Astrocyte (in vitro differentiated cells and primary cell): ENCODE results near the gene RC3H1. TPM values are rescaled to one million over a fixed set of nuclear protein-coding genes. Genes with fewer than 3 reads are reported as not detected.
"Not testable (repeated sequence)": the region's sequence is repeated elsewhere in the genome, so short reads cannot be mapped to it uniquely, and the experiment has no call there.

Source experiments
- DNase-seq: peaks from one replicate; pipeline ENCODE4 v3.0.0-alpha.2; 2010; ENCODE audit warnings: low read depth
- FAIRE-seq: peaks from 2 replicates; lab custom pipeline; 2011; peaks lifted over from hg19 to GRCh38; lab: Jason Lieb, UNC
- H2AFZ ChIP-seq: 2 replicates; pipeline ENCODE4 v1.6.0; 2012; ENCODE audit warnings: low read depth, low read length, inconsistent platforms
- H3K27ac ChIP-seq: 2 replicates; pipeline ENCODE4 v1.5.1; 2011; ENCODE audit warnings: low read depth, low read length, inconsistent platforms
- H3K27me3 ChIP-seq: 2 replicates; pipeline ENCODE4 v1.6.0; 2011; ENCODE audit warnings: low read length, inconsistent platforms; ENCODE audit not compliant: insufficient read depth
- H3K36me3 ChIP-seq: 2 replicates; pipeline ENCODE4 v1.5.1; 2011; ENCODE audit warnings: low read length, inconsistent platforms; ENCODE audit not compliant: insufficient read depth
- H3K4me1 ChIP-seq: 2 replicates; pipeline ENCODE4 v1.5.1; 2011; ENCODE audit warnings: low read length, inconsistent platforms; ENCODE audit not compliant: insufficient read depth
- H3K4me2 ChIP-seq: 2 replicates; pipeline ENCODE4 v1.6.0; 2012; ENCODE audit warnings: low read length, inconsistent platforms
- H3K4me3 ChIP-seq: 2 replicates; pipeline ENCODE4 v1.5.1; 2011; ENCODE audit warnings: low read depth, mild to moderate bottlenecking, low read length, inconsistent platforms; ENCODE audit not compliant: insufficient read depth
- H3K79me2 ChIP-seq: 2 replicates; pipeline ENCODE4 v1.6.0; 2012; ENCODE audit warnings: mild to moderate bottlenecking, low read length, inconsistent platforms; ENCODE audit not compliant: insufficient read depth
- H3K9ac ChIP-seq: 2 replicates; pipeline ENCODE4 v1.6.0; 2012; ENCODE audit warnings: mild to moderate bottlenecking, low read length, inconsistent platforms
- H3K9me3 ChIP-seq: 2 replicates; pipeline ENCODE4 v1.5.1; 2012; ENCODE audit warnings: low read depth, mild to moderate bottlenecking, low read length, inconsistent platforms; ENCODE audit not compliant: insufficient read depth
- H4K20me1 ChIP-seq: 2 replicates; pipeline ENCODE4 v1.6.0; 2012; ENCODE audit warnings: low read length, inconsistent platforms; ENCODE audit not compliant: insufficient read depth
- H3K27ac Mint-ChIP-seq: one replicate; pipeline ENCODE4 v1.8.0; 2021; ENCODE audit warnings: mild to moderate bottlenecking, mixed read lengths; ENCODE audit not compliant: unreplicated experiment
- H3K27me3 Mint-ChIP-seq: one replicate; pipeline ENCODE4 v1.8.0; 2021; ENCODE audit warnings: low read depth, mixed read lengths; ENCODE audit not compliant: unreplicated experiment
- H3K36me3 Mint-ChIP-seq: one replicate; pipeline ENCODE4 v1.8.0; 2021; ENCODE audit warnings: low read depth, mixed read lengths; ENCODE audit not compliant: unreplicated experiment
- H3K4me1 Mint-ChIP-seq: one replicate; pipeline ENCODE4 v1.8.0; 2021; ENCODE audit warnings: low read depth, mixed read lengths; ENCODE audit not compliant: unreplicated experiment
- H3K4me3 Mint-ChIP-seq: one replicate; pipeline ENCODE4 v1.8.0; 2021; ENCODE audit warnings: mild to moderate bottlenecking, moderate library complexity, mixed read lengths; ENCODE audit not compliant: unreplicated experiment
- H3K9me3 Mint-ChIP-seq: one replicate; pipeline ENCODE4 v1.8.0; 2021; ENCODE audit warnings: mild to moderate bottlenecking, mixed read lengths; ENCODE audit not compliant: unreplicated experiment
- EZH2 ChIP-seq: IDR thresholded peaks from 2 replicates; pipeline ENCODE4 v1.6.1; 2012; ENCODE audit warnings: mild to moderate bottlenecking, low read length, inconsistent platforms; ENCODE audit not compliant: insufficient read depth
- total RNA-seq: library from RNA; stranded (reverse); gene quantifications from 2 replicates; pipeline ENCODE4 v1.2.1, GENCODE V29; 2021
- TF ChIP-seq, protein P1 (sequence below): IDR thresholded peaks from 2 replicates; pipeline ENCODE4 v1.5.1; 2011; ENCODE audit warnings: low read depth, mild to moderate bottlenecking, inconsistent platforms, low read length, moderate library complexity; ENCODE audit not compliant: insufficient read depth

The RC3H1 gene
- total RNA-seq, 1 donor from 2014 or later, result 38.1 TPM

DNA sequence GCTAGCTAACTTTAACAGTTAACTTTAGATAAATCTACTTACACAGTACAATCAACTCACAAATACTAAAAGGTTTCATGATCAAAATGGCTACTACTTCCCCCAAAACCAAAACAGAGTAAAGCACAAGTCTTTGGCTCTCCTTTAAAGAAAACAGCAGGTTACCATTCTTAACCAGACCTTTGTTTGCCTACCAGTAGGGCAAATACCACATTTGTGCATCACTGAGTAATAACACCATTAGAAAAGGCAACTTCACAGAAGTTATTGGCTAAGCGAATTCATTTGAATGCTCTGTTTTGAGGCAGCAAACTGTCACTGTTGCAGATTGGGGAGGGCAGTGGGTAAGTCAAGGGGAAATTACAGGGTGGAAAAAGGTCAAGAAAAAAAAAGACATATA lies 87.7 kb downstream of the RC3H1 start:
- Histone ChIP-seq H3K79me2 (no peaks in the 10 kb centered on the region), H3K4me1 (no peaks in the 10 kb centered on the region), H3K27me3 (no peaks in the 10 kb centered on the region), H3K4me2 (no peak overlapping the region), H2AFZ (no peak overlapping the region), H3K36me3 (peaks cover 27% of the 10 kb centered on the region), H3K4me3 (no peak overlapping the region), H3K27ac (no peak overlapping the region), H3K9ac (no peak overlapping the region), H3K9me3 (no peaks in the 10 kb centered on the region), H4K20me1 (no peaks in the 10 kb centered on the region)
- Mint-ChIP-seq H3K4me3 (no peak overlapping the region), H3K9me3 (no peaks in the 10 kb centered on the region), H3K27me3 (no peaks in the 10 kb centered on the region), H3K27ac (no peak overlapping the region), H3K4me1 (peaks cover 7% of the 10 kb centered on the region), H3K36me3 (peaks cover 1% of the 10 kb centered on the region)
- FAIRE-seq (no peak), DNase-seq (no peak)
- TF ChIP-seq, protein P1, sequence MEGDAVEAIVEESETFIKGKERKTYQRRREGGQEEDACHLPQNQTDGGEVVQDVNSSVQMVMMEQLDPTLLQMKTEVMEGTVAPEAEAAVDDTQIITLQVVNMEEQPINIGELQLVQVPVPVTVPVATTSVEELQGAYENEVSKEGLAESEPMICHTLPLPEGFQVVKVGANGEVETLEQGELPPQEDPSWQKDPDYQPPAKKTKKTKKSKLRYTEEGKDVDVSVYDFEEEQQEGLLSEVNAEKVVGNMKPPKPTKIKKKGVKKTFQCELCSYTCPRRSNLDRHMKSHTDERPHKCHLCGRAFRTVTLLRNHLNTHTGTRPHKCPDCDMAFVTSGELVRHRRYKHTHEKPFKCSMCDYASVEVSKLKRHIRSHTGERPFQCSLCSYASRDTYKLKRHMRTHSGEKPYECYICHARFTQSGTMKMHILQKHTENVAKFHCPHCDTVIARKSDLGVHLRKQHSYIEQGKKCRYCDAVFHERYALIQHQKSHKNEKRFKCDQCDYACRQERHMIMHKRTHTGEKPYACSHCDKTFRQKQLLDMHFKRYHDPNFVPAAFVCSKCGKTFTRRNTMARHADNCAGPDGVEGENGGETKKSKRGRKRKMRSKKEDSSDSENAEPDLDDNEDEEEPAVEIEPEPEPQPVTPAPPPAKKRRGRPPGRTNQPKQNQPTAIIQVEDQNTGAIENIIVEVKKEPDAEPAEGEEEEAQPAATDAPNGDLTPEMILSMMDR, result no peak
- TF ChIP-seq EZH2, result no peak

DNA sequence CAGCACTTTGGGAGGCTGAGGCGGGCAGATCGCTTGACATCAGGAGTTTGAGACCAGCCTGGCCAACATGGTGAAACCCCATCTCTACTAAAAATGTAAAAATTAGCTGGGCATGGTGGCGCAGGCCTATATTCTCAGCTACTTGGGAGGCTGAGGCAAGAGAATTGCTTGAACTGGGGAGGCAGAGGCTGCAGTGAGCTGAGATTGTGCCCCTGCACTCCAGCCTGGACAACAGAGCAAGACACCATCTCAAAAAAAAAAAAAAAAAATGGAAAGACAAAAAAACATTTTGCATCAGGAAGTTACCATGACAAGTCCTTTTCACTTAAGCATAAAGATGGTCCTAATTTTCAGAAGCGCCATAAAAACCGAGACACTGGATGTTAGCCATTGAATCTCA lies 91.6 kb downstream of the RC3H1 start:
- not testable (repeated sequence) for H3K9me3 ChIP-seq, H3K27ac ChIP-seq, H3K27me3 Mint-ChIP-seq, H3K79me2 ChIP-seq, H3K9me3 Mint-ChIP-seq, H2AFZ ChIP-seq, H3K36me3 Mint-ChIP-seq, DNase-seq, H3K36me3 ChIP-seq, H3K4me1 ChIP-seq, H3K27me3 ChIP-seq, H3K27ac Mint-ChIP-seq, H3K4me3 Mint-ChIP-seq, H3K4me3 ChIP-seq, H3K9ac ChIP-seq, H4K20me1 ChIP-seq, H3K4me2 ChIP-seq, FAIRE-seq
- H3K4me1 Mint-ChIP-seq, result peaks cover 10% of the 10 kb centered on the region

DNA sequence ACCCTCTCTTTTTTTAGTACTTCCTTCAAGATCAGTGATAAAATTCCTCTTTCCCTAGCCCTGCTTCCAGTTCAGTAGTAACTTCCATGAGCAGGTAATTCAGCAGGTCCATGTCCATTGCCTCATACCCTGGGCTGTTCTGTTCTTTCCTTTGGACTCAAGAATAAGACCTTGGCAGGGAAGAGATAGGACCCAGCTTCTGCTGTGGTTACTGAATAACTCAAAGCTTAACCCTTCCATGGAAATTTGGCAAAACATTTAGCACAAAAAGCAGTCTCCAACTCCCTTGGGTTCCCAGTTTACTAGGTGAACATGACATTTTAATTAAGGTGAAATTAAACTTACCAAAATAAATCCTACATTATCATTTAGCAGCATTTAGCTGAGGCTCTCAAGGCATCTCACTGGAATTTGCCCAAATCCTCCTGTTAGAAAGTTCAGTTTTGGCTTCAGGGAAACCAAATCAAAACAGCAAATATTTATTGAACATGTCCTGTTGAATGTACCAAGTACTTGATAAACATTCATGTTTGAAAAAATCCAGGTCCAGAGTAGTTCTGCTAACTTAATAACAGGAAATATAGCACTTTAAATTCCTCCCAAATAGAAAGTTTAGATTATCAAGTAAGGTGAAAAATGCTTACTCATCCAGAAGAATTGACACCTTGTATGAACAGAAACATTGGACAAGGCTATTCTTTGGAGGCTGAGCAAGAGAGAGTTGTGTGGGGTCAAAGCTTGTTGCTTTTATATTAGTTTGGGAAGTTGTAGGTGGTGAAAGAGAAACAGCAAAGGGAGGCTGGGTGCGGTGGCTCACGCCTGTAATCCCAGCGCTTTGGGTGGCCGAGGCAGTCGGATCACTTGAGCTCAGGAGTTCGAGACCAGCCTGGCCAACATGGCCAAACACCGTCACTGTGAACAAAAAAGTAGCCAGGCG lies 96.6 kb downstream of the RC3H1 start:
- peaks cover 3% of the 10 kb centered on the region for H3K4me1 Mint-ChIP-seq
- no peaks in the 10 kb centered on the region for H3K9me3 ChIP-seq
- H3K79me2 ChIP-seq, result no peaks in the 10 kb centered on the region
- H3K27me3 Mint-ChIP-seq, result peaks cover 1% of the 10 kb centered on the region
- no peak overlapping the region for H3K9ac ChIP-seq
- H4K20me1 ChIP-seq, result no peaks in the 10 kb centered on the region
- H3K4me2 ChIP-seq, result no peak overlapping the region
- no peaks in the 10 kb centered on the region for H3K4me1 ChIP-seq
- no peak overlapping the region for H3K4me3 Mint-ChIP-seq
- peak overlapping the region; percentile 62 for H3K27ac Mint-ChIP-seq
- no peak overlapping the region for H2AFZ ChIP-seq
- FAIRE-seq (no peak), DNase-seq (no peak)
- H3K27ac ChIP-seq, result no peak overlapping the region
- peaks cover 4% of the 10 kb centered on the region for H3K9me3 Mint-ChIP-seq
- no peaks in the 10 kb centered on the region for H3K36me3 ChIP-seq
- peaks cover 5% of the 10 kb centered on the region for H3K36me3 Mint-ChIP-seq
- H3K27me3 ChIP-seq, result peaks cover 3% of the 10 kb centered on the region
- TF ChIP-seq EZH2, result no peak
- TF ChIP-seq, protein P1, result no peak
- H3K4me3 ChIP-seq, result no peak overlapping the region
